Keratinocyte (primary cell): ENCODE data around the gene FHAD1. TPM values are rescaled to one million over a fixed set of nuclear protein-coding genes. Genes with fewer than 3 reads are reported as not detected.

Experiments used
- DNase-seq: peaks from one replicate; pipeline ENCODE4 v3.0.0-alpha.2; 2011; ENCODE audit warnings: low read depth, missing footprints, low spot score
- FAIRE-seq: peaks from 2 replicates; lab custom pipeline; 2011; peaks lifted over from hg19 to GRCh38; lab: Jason Lieb, UNC
- H2AFZ ChIP-seq: 2 replicates; pipeline ENCODE4 v1.6.0; 2012; ENCODE audit warnings: low read length, control low read depth, inconsistent platforms; ENCODE audit not compliant: control insufficient read depth
- H3K27ac ChIP-seq: 2 replicates; pipeline ENCODE4 v1.5.1; 2011; ENCODE audit warnings: low read length; ENCODE audit not compliant: control insufficient read depth, insufficient read depth
- H3K27me3 ChIP-seq: 3 replicates; pipeline ENCODE4 v1.6.0; 2011; ENCODE audit warnings: low read length; ENCODE audit not compliant: control insufficient read depth, insufficient read depth; ENCODE audit errors: extremely low read depth
- H3K36me3 ChIP-seq, 2 experiments: 2 replicates in 1 of 2; 3 replicates in 1 of 2; pipeline ENCODE4 v1.5.1; 2011; ENCODE audit warnings: low read length in 2 of 2, mild to moderate bottlenecking in 1 of 2; ENCODE audit not compliant: control insufficient read depth in 2 of 2, insufficient read depth in 2 of 2; ENCODE audit errors: extremely low read depth in 1 of 2
- H3K4me1 ChIP-seq: 3 replicates; pipeline ENCODE4 v1.5.1; 2011; ENCODE audit warnings: low read length; ENCODE audit not compliant: control insufficient read depth, insufficient read depth; ENCODE audit errors: extremely low read depth
- H3K4me2 ChIP-seq: 3 replicates; pipeline ENCODE4 v1.6.0; 2011; ENCODE audit warnings: low read depth, low read length; ENCODE audit not compliant: control insufficient read depth, insufficient read depth; ENCODE audit errors: extremely low read depth
- H3K4me3 ChIP-seq, 3 experiments: fragments of 200-600 bp in 1 of 3; sonication (generic) in 1 of 3; 2 replicates in 2 of 3; 3 replicates in 1 of 3; pipeline ENCODE4 v1.5.1; 2011 to 2016; ENCODE audit warnings: low read length in 3 of 3, mild to moderate bottlenecking in 3 of 3, control low read depth in 2 of 3, inconsistent platforms in 1 of 3, low read depth in 1 of 3, mixed read lengths in 1 of 3, mixed run types in 1 of 3, moderate library complexity in 1 of 3; ENCODE audit not compliant: control insufficient read depth in 2 of 3, insufficient read depth in 2 of 3; ENCODE audit errors: extremely low read depth in 1 of 3
- H3K79me2 ChIP-seq: 2 replicates; pipeline ENCODE4 v1.6.0; 2012; ENCODE audit warnings: low read length; ENCODE audit not compliant: control insufficient read depth, insufficient read depth
- H3K9ac ChIP-seq: 3 replicates; pipeline ENCODE4 v1.6.0; 2011; ENCODE audit warnings: low read length; ENCODE audit not compliant: control insufficient read depth, insufficient read depth; ENCODE audit errors: extremely low read depth
- H3K9me1 ChIP-seq: 3 replicates; pipeline ENCODE4 v1.6.0; 2011; ENCODE audit warnings: low read length; ENCODE audit not compliant: control insufficient read depth, insufficient read depth; ENCODE audit errors: extremely low read depth
- H3K9me3 ChIP-seq: 2 replicates; pipeline ENCODE4 v1.5.1; 2012; ENCODE audit warnings: low read depth, low read length; ENCODE audit not compliant: control insufficient read depth
- H4K20me1 ChIP-seq: 3 replicates; pipeline ENCODE4 v1.6.0; 2011; ENCODE audit warnings: low read length; ENCODE audit not compliant: control insufficient read depth, insufficient read depth; ENCODE audit errors: extremely low read depth
- EZH2 ChIP-seq: IDR thresholded peaks from one replicate; pipeline ENCODE4 v1.6.1; 2012; ENCODE audit warnings: inconsistent platforms, mild to moderate bottlenecking, low read length, moderate library complexity
- dilution Hi-C: fragments of 300-500 bp; cut with MboI; formaldehyde crosslinking; loops from one replicate; pipeline ENCODE4 v1.7.0; 2020; ENCODE audit warnings: low sequenced_read_pairs; ENCODE audit not compliant: extremely low pct_ligation_motif_present
- polyA plus RNA-seq, 5 experiments: library from polyadenylated mRNA; depleted of rRNA in 3 of 5; stranded (reverse) in 3 of 5; stranded (forward) in 1 of 5; unstranded in 1 of 5; fragments of >200 nt; gene quantifications; 1 replicate in 1 of 5; 2 replicates in 3 of 5; 3 replicates in 1 of 5; pipeline versions ENCODE4 v1.2.1 to v1.2.3, GENCODE V29; 2011 to 2012; ENCODE audit warnings: missing spikeins in 2 of 5, low read depth in 1 of 5, low replicate concordance in 1 of 5
- TF ChIP-seq, protein P1 (sequence below), 3 experiments: IDR thresholded peaks in 1 of 3; conservative IDR thresholded peaks in 1 of 3; optimal IDR thresholded peaks in 1 of 3; 2 replicates in 2 of 3; 3 replicates in 1 of 3; pipeline versions ENCODE3 to v1.5.1; 2011; ENCODE audit warnings: low read length in 3 of 3, mild to moderate bottlenecking in 3 of 3, moderate library complexity in 2 of 3, control low read depth in 1 of 3, inconsistent platforms in 1 of 3; ENCODE audit not compliant: insufficient read depth in 2 of 3; ENCODE audit errors: extremely low read depth in 1 of 3

Gene FHAD1
- polyA plus RNA-seq, 1 donor (not counting 4 experiments of a cell fraction or from before 2014, with no cell fraction given) = 0.09 TPM

GRCh38 chr1:15275921-15276683, 29.1 kb downstream of the FHAD1 start:
- Histone ChIP-seq H3K4me3 (no peak overlapping the region), H3K9ac (no peak overlapping the region), H3K36me3 (no peaks in the 10 kb centered on the region), H3K9me3 (no peaks in the 10 kb centered on the region), H4K20me1 (no peaks in the 10 kb centered on the region), H3K27ac (no peak overlapping the region), H2AFZ (no peak overlapping the region), H3K9me1 (no peaks in the 10 kb centered on the region), H3K79me2 (no peaks in the 10 kb centered on the region), H3K4me1 (peaks cover 2% of the 10 kb centered on the region), H3K4me2 (no peak overlapping the region), H3K27me3 (no peaks in the 10 kb centered on the region)
- FAIRE-seq (no peak), DNase-seq (no peak)
- dilution Hi-C loops = no loop called here
- TF ChIP-seq EZH2 = no peak
- TF ChIP-seq, protein P1, sequence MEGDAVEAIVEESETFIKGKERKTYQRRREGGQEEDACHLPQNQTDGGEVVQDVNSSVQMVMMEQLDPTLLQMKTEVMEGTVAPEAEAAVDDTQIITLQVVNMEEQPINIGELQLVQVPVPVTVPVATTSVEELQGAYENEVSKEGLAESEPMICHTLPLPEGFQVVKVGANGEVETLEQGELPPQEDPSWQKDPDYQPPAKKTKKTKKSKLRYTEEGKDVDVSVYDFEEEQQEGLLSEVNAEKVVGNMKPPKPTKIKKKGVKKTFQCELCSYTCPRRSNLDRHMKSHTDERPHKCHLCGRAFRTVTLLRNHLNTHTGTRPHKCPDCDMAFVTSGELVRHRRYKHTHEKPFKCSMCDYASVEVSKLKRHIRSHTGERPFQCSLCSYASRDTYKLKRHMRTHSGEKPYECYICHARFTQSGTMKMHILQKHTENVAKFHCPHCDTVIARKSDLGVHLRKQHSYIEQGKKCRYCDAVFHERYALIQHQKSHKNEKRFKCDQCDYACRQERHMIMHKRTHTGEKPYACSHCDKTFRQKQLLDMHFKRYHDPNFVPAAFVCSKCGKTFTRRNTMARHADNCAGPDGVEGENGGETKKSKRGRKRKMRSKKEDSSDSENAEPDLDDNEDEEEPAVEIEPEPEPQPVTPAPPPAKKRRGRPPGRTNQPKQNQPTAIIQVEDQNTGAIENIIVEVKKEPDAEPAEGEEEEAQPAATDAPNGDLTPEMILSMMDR (optimal IDR thresholded peaks at IDR 0.05 in 1 of 3, IDR thresholded peaks at IDR 0.05 in 1 of 3, conservative IDR thresholded peaks at IDR 0.05 in 1 of 3; ENCODE audit: extremely low read depth in 1 of 3, insufficient read depth in 2 of 3, low read length in 3 of 3) = no peak

- no peak overlapping the region for H3K4me3 ChIP-seq
- no peak overlapping the region for H3K9ac ChIP-seq
- H3K36me3 ChIP-seq = no peaks in the 10 kb centered on the region
- no peaks in the 10 kb centered on the region for H4K20me1 ChIP-seq
- no peaks in the 10 kb centered on the region for H3K27me3 ChIP-seq
- DNase-seq (no peak), FAIRE-seq (no peak)
- no peak overlapping the region for H2AFZ ChIP-seq
- H3K4me2 ChIP-seq = no peak overlapping the region
- no peak for TF ChIP-seq EZH2
- TF ChIP-seq, protein P1 (optimal IDR thresholded peaks at IDR 0.05 in 1 of 3, IDR thresholded peaks at IDR 0.05 in 1 of 3, conservative IDR thresholded peaks at IDR 0.05 in 1 of 3; ENCODE audit: extremely low read depth in 1 of 3, insufficient read depth in 2 of 3, low read length in 3 of 3) = no peak
- dilution Hi-C loops = no loop called here
- no peak overlapping the region for H3K27ac ChIP-seq
- peaks cover 5% of the 10 kb centered on the region for H3K4me1 ChIP-seq
- H3K9me1 ChIP-seq = no peaks in the 10 kb centered on the region
- no peaks in the 10 kb centered on the region for H3K9me3 ChIP-seq
- no peaks in the 10 kb centered on the region for H3K79me2 ChIP-seq
These were observed 29.8 kb downstream of the FHAD1 start for GRCh38 chr1:15276691-15277446.
